ENCODE data around the gene LMF1. TPM values are rescaled to one million over a fixed set of nuclear protein-coding genes. Genes with fewer than 3 reads are reported as not detected.

LMF1 gene
- total and polyA plus RNA-seq, 12 donors: 5.1 to 15.4 (median 7.6) TPM

GRCh38 chr16:909281-910000 is 61.3 kb downstream of the LMF1 start:
- ATAC-seq: no peak
- Histone ChIP-seq H3K4me3 (no peak overlapping the region), H3K27ac (no peak overlapping the region), H3K9me3 (peaks cover 0 to 19% (median 9%) of the 10 kb centered on the region in 11 donors), H3K36me3 (peaks cover 0 to 44% (median 8%) of the 10 kb centered on the region in 9 donors), H3K27me3 (no peaks in the 10 kb centered on the region), H3K4me1 (no peaks in the 10 kb centered on the region)
- intact Hi-C loops (cut with DNase I): no loop called here
- DNase-seq: peak in 1 of 2 donors; percentile 7
- WGBS, 2 donors: 96 to 97% methylated on average over 45 of the region's 45 CpGs
- TF ChIP-seq, protein P1, sequence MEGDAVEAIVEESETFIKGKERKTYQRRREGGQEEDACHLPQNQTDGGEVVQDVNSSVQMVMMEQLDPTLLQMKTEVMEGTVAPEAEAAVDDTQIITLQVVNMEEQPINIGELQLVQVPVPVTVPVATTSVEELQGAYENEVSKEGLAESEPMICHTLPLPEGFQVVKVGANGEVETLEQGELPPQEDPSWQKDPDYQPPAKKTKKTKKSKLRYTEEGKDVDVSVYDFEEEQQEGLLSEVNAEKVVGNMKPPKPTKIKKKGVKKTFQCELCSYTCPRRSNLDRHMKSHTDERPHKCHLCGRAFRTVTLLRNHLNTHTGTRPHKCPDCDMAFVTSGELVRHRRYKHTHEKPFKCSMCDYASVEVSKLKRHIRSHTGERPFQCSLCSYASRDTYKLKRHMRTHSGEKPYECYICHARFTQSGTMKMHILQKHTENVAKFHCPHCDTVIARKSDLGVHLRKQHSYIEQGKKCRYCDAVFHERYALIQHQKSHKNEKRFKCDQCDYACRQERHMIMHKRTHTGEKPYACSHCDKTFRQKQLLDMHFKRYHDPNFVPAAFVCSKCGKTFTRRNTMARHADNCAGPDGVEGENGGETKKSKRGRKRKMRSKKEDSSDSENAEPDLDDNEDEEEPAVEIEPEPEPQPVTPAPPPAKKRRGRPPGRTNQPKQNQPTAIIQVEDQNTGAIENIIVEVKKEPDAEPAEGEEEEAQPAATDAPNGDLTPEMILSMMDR (IDR thresholded peaks at IDR 0.05): no peak

DNA sequence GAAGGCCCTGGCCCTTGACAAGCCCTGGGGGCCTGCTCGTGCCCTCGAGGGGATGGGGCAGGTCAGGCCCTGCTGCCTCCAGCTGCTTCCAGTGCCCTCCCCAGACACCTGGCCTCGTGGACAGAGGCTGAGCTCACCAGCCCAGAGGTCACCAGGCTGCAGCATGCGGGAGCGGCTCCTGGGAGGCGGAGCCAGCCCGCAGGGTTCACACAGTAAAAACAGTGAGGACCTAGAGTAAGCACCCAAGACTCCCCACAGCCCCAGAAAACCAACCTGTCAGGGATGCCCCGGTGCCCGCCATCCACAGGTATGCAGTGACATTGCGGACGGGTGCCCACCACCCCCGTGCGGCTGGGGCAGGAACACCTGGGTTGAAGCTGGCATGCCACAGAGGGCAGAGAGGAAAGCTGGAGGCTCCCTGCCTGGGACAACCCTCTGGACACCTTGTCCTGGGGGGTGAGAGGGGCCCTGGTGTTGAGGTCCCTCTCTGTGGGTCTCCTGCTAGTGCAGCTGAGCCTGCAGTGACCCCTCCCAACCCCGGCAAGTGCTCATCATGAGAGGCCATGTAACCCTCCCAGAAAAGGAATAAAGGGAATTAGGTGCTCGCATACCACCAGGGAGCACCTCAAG is 62.1 kb downstream of the LMF1 start:
- TF ChIP-seq, protein P1 (IDR thresholded peaks at IDR 0.05): no peak
- intact Hi-C loops (cut with DNase I): no loop called here
- no peaks in the 10 kb centered on the region for H3K27me3 ChIP-seq
- WGBS, 2 donors: 97% methylated on average over 15 of the region's 15 CpGs
- ATAC-seq (no peak), DNase-seq (no peak)
- H3K27ac ChIP-seq: no peak overlapping the region
- H3K36me3 ChIP-seq: peaks cover 0 to 44% (median 8%) of the 10 kb centered on the region in 9 donors
- peaks cover 0 to 19% (median 9%) of the 10 kb centered on the region in 11 donors for H3K9me3 ChIP-seq
- H3K4me1 ChIP-seq: no peaks in the 10 kb centered on the region
- no peak overlapping the region for H3K4me3 ChIP-seq

DNA sequence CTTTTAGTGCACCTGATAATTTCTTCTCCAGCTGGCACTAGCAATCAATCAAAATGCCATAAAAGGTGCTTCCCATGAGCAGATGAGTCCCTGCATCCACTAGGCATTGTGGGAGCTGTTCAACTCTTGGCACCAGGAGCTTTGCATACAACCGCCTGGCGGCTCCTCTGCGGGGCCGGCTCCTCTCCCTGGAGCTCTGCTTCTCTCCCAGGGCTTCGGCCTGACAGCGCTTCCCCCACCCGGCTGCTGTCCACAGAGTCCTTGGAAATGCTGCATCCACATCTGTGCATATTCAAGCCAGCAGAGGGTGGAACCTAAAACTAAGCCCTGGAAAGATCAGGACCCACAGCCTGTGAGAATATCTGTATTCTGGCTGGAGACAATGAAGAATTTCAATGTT is 62.9 kb downstream of the LMF1 start:
- peaks cover 0 to 44% (median 8%) of the 10 kb centered on the region in 9 donors for H3K36me3 ChIP-seq
- no peak for DNase-seq

GRCh38 chr16:907361-907760 is 63.4 kb downstream of the LMF1 start:
- TF ChIP-seq, protein P1 (IDR thresholded peaks at IDR 0.05): no peak
- no peak for ATAC-seq
- peaks cover 0 to 19% (median 9%) of the 10 kb centered on the region in 11 donors for H3K9me3 ChIP-seq
- no peak overlapping the region for H3K4me3 ChIP-seq
- H3K4me1 ChIP-seq: no peaks in the 10 kb centered on the region
- WGBS, 2 donors: 97 to 99% methylated on average over 15 of the region's 15 CpGs
- intact Hi-C loops (cut with DNase I): no loop called here
- DNase-seq: no peak
- no peak overlapping the region for H3K27ac ChIP-seq
- H3K36me3 ChIP-seq: peaks cover 0 to 44% (median 8%) of the 10 kb centered on the region in 9 donors
- H3K27me3 ChIP-seq: no peaks in the 10 kb centered on the region

More for the DNA sequence above, 62.9 kb downstream of the LMF1 start:
- Histone ChIP-seq H3K27me3 (no peaks in the 10 kb centered on the region), H3K9me3 (peaks cover 0 to 19% (median 9%) of the 10 kb centered on the region in 11 donors), H3K4me1 (no peaks in the 10 kb centered on the region), H3K27ac (no peak overlapping the region), H3K4me3 (no peak overlapping the region)
- TF ChIP-seq, protein P1 (IDR thresholded peaks at IDR 0.05): no peak
- ATAC-seq: no peak
- WGBS, 2 donors: 93 to 97% methylated on average over 7 of the region's 7 CpGs
- intact Hi-C loops (cut with DNase I): no loop called here

Measured in heart right ventricle (tissue), 16 donors.